ENCODE results near the gene RPP30.
"Not testable (repeated sequence)": the region's sequence is repeated elsewhere in the genome, so short reads cannot be mapped to it uniquely, and the experiment has no call there.

RPP30 gene

DNA sequence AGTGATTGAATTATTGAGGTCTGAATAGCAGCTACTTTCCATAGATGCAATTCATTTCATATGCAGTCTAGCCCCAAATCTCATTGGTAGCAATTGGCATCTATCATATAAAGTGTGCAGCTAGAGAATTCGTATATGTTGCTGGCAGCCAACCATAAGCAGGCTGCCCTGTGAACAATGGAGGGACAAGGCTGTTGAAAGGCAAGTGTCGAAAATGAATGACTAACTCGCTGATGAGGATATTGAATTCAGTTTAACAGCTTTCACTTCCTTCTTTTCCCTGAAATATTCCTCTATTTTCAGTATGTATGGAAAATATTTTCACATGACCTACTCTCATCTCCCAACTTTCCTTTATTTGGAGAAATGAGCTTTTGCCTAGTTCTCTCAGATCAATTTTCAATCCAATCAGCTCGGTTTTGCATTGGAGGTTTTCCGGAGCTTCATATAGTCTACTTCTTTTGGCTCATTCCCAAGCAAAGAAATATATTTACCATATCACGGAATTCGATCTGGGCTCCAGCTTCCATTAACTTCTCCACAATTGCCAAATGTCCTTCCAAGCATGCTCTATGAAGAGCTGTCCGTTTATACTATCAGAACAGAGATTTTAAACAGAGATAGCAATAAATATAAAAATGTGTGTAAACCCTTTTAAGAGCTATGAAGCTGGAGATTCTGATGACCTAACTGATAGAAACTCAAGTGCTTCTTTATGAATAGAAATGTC is 45.6 kb downstream of the RPP30 start:
- no peak for DNase-seq (ENCODE audit: low spot score)

DNA sequence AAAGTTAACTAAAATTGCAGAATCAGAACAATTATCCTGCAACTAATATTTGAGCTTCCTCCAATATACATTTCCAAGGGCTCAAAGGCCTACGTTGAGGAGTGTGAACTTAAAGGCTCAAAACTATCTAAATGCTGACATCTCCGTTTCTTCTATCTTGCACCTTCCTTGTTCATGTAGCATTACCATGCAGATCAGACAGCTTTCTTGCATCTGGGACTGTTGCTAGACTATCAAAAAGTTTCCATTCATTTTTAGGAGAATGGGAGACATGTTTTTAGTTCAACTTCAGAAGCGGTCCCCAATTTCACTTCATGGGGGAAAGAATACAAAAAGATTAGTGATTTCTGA is 46.2 kb downstream of the RPP30 start:
- DNase-seq (ENCODE audit: low spot score) = no peak

DNA sequence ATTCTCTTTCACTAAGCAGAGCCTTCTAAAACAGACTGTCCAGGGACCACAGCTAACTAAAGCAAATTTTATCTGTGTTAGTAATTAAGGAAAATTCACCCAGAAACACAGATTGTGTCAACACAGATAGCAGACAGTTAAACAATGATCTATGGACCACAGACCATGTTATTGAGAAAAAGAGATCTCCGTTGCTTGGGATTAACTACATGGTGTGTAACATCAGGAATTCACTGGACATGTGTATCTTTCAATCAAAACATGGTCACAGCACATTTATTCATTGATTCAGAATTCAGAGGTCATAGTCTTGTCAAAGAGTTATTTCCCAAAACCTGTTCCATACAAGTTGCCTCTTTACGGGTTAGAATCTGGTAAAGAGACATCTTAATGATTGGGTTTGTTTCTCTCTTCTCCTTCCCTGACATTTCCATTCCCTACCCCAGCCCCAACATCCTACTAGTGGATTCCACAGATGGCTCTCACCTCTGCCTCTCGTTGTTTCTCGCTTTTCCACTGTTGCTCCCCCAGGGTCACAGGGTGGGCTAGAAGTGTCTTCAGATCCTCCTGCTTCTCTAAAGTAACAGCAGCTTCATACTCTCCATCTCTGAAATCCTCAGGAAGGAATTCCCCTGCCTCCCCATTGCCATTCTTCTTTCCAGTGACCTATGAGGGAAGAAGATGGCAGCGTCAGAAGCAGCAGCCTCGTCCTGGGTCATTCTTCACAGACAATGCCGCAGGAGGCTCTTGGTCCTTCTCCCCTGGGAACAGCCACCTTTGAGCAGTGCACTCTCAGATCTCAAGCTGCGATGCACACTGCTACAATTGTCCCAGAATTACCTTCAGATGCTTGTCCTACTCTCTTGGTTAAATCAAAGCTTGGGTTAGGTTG is 48.2 kb downstream of the RPP30 start:
- no peak for DNase-seq (ENCODE audit: low spot score)

DNA sequence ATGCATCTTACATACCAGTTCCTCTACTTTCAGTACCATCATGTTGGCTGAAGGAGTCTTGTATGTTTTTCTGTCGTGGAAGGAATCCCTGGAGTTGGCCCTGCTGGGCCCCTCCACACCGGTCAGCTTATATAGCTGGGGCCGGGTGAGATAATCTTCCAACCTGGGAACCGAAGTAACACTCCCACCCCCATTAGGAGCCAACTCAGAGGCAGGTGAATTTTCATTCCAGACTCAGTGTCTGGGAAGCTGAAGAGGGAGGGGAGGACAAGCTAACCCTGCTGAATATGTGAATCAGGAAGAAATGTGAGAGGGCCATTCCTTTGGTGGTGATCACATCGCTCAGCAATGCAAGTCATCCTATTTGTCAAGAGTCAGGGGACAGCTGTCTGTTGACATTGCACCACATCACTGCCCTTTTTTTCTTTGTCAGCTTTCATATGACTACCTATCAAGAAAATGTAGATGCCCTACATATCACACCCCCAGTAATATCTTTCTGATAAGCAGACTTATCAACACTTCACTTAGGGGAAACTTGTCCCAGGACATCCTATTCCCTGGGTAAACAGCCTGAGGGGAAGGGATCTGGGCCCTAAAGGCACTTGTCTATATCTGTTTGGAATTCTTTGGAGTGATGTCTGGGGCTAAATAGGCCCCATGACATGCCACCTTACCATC is 49.4 kb downstream of the RPP30 start, which contains the start of gene ANKRD1:
Gene ANKRD1 (minus strand): TSS at position 102 of the 681 bp plus-strand sequence. CDS start 60 bp downstream, at position 42.
- DNase-seq (ENCODE audit: low spot score) = no peak

DNA sequence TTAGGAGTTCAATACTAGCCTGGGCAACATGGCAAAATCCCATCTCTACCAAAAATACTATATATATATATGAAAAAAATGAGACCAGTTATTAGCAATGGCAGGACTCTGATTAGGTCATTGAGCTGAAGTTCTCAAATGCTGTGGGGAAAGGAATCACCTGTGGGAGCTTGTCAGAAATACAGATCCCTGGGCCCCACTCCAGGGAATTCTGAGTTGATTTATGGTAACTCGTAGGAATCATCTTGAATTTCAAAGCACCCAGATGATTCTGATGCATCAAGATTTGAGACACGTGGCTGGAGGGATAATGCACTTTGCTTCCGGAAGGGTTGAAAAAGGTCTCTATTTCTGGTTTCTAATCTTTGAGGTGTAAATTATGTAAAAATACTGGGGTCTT is 50.1 kb downstream of the RPP30 start:
- DNase-seq (ENCODE audit: low spot score) = no peak

DNA sequence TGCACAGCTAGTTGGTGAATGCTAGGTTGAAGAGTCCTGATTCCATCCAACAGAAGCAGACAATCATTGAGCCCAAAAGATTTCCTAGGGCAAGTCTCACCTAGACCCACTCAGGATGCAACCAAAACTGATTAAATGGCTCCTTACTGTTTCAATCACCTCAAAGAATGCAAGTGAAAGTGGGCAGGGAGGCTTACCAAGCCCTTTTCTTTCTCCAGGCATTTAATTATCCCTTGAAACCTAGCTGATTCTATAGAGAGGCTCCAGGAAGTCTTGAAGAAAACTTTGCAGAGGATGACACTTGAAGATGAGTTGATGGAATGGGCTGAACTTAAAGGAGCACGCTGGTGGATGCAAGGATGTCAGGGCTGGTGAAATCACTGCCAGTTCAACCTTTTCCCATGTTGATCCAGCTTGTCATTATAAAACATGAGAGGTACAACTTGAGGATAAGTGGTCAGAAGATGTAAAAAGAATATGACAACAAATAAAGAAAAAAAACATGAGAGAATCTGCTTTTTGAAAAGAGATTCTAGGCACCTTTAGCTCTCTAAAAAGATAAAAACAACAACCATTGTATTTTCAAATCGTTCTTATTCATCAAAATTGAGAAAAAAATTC is 51.4 kb downstream of the RPP30 start:
- no peak for DNase-seq (ENCODE audit: low spot score)

DNA sequence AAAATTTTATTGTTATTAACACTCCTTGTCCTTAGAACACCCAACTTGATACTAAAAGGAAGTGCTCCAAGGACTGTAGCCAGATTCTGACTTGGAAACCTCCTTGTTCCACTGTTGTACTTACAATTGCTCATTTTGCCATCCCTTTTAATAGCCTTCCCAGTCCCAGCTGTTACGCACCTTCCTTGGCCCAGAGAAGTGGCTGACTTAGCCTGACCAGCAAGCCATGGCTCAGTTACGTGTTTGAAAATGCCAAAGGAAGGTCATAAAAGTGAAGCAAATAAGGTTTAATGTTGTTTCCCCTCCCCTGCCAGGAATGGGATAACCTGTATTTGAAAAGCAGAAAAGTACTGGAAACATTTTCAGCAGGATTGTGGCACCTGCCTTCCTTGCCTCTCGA is 52.8 kb downstream of the RPP30 start:
- no peak for DNase-seq (ENCODE audit: low spot score)

DNA sequence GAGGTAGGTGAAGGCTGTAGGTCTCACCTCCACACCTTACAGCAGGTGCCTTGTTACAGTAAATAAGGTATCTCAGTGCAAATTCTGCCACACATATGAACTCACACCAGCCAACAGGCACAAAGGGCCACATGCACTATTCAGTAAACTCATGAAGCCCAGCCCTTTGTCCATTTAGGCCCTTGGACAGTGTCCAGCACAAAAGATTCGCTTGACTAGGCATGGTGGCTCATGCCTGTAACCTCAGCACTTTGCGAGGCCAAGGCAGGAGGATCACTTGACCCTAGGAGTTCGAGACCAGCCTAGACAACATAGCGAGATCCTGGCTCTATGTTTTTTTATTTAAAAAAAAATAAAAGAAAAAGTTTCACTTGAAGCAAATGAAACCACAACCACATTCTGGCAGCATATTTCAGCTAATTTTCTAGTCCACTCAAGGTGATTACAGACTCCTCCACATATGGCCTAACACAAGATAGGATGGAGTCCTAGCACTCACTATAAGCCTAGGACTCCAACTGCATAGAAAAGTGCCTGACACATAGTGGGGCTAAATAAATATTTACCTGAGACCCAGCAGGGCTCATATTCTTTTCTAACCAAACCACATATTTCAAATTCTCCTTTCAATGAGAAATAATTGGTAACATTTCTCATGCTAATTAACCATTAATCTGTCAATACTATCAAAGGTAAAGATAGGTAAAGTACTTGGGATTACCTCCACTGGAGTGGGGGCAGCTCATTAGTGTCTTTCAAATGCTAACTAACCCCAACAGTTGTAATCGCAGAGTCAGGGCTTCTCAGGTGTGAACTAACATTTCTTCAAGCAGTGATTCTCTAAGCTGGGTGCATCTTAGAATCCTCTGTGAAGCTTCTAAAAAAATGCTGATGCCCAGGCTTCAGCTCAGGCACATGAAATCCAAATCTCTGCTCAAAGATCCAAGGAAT is 53.6 kb downstream of the RPP30 start:
- no peak for DNase-seq (ENCODE audit: low spot score)

DNA sequence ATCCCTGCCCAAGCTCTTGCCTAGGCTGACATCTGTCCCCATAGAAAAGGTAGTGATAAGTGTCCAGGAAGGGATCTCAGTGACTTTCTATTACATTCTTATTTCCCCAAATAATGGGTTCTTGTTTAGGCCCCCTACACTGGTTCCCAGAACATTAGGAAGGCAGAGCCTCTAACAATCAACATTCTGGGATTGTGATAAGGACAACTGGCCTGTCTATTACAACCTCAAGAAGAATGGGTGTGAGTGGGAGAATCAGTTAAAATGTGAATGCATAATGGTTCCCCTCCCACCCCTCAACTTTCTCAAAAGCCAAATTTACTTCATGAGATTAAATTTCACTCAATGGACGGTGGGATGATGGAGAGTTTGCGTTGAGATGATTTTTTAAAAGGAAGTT is 55.5 kb downstream of the RPP30 start:
- no peak for DNase-seq (ENCODE audit: low spot score)

DNA sequence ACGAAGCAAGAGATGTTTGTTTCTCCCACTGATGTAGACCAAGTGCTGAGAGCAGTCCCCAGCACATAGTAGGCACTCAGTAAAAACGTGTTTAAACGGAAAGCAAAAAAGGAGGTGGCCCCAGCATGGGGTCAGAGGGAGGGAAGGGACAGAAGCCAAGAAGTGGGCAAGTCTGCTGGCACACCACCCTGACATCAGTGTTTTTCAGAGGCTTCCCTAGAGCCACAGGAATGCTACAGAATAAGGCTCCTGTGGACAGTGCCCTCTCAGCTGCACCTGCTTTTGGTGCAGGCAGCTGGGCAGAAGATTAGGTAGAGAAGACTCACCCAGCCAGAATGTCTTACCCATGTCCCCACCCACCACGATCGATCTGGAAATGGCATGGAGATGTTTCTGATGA is 57.4 kb downstream of the RPP30 start:
- DNase-seq (ENCODE audit: low spot score) = no peak

DNA sequence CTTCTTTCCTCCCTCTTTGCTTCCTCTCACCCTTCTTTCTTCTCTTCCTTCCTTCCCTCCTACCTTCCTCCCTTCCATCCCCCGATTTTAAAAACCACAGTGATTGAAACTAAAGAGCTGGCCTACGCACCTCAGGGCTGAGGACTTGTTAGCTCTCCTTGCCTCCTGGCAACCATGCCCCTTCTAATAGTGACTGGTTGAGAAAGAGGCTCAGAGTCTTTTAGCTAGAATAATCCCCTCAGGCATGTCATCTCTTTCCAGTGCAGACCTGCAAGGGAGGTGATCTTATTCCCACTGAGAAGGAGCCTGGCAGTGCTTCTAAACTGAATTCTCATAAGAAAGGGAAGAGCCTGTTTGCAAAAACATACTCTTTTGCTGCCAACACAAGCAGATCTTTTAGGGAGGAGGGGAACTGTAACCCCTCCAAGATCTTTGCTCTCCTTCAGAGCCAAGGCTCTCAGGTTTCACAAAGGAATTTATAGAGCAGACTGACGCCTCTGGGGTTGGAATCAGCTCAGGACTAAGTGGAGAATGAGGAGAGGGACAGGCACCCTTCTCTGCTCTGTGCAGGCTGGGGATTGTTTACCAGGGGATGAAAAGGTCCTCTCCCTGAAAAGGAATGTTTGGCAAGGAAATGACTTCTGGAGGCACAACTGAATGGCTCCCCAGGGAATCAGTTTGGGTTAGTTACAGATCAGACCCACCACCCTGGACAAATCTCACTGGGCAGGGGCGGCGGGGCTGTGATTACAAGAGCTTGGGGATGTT is 58.5 kb downstream of the RPP30 start:
- no peak for DNase-seq (ENCODE audit: low spot score)

DNA sequence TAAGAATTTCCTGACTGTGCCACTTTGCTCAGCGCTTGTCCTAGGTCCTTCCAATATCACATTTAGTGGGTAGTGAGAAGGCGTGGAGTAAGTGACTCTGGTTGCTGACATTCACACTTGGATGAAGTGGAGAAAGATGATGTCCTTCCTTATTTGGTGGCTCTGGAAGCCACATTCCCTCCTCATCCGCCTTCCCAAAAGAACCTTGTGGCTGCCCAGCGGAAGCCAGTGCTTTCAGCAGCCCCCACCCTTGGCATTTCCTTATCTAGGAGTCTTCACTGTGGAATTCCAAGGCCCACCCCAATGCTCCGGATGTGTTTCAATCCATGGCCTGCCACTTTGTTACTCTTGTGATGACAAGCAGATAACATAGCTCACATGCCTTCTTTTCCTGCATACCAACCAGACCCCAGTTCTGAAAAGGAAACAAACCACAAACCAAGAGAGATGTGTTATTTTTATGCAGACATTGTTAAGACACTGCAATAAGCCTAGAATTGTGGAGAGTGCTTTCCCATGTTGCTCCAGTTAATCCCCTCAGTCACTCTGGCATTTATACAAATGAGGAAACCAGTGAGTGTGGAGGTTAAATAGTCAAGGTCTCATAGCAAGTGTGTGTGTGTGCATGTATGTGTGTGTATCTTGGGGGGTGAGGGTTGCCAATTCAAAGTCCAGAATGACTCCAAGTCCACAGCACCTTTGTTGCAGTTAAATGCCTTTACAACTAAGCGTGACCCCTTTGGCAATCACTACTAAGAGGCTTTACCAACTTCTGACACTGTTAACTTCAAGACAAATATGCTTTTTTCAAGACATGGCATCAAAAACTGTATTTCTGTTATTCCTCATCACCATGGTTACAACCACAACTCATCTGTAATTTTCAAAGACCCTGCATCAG is 59.4 kb downstream of the RPP30 start:
- no peak for DNase-seq (ENCODE audit: low spot score)

DNA sequence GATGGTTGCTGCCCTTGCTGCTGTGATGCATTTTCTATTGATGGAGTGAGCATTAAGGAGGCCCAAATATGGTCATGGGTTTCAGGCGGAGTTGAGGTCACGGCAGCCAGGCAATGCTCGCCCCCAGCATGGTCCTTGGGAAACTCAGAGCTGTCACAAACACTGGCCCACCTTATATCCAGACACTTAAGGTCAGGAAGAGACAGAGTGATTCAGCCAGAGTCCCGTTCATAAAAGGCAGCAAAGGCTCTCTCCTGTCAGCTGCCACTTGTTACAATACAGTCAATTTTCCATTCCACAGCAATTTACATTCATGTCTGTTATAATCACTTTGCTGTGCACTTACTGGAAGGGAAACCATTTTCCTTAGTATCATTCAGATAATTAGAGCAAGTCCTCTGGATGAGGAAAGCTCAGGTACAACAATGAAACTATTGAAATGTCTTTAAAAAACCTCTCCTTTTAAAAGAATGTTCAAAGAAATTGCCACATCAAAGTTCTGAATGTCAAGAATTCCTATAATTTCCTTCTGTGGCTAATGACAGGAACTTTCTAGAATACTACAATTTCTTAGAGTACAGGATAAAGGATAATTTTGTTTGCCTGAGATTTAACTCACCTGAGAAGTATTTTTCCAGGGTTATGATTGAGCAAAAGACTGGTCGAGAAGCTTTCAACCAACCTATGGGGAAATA is 64.0 kb downstream of the RPP30 start:
- DNase-seq (ENCODE audit: low spot score) = no peak

DNA sequence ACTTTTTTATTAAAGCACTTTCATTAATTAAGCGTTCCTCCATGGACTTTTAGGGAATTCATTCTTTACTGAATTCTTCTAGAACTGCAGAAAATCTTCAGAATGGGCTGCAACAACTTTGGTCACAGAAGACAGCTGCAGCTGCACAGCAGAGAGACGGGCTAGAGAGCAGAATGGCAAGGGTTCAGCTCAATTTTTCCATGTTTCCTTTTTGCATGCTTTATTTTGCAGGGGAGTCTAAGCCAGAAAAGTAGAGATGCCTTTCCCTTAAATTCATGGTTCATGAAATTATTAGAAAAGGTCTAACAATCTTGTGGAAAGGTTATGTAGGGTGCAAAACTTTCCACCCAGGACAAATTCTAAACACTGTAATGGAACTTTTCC is 64.5 kb downstream of the RPP30 start:
- DNase-seq (ENCODE audit: low spot score) = no peak

DNA sequence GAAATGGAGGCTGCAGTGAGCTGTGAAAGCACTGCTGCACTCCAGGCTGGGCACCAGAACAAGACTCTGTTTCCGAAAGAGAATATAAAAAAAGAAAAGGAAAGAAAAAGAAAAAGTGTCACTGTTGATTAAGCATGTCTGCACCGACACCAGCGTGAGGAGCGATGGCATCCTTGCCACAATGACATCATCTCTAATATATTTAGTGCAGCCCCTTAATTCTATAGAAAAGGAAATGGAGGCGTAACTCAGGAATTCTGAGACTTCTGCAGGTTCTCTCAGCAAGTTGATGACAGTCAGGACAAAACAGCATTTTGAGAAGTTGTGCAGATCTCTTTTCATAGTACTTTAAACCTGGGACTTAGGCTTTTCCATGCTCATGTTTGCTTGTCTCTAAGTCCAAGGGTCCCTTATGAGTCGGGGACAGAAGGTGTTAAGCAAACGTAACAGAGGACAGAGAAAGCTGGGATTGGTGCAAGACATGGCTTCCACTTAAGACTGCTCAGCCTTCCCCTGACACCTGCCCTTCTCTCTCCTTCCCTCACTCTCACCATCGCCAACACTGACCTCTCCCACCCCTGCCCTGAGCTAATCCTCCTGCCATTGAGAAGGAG is 66.0 kb downstream of the RPP30 start:
- no peak for DNase-seq (ENCODE audit: low spot score)

DNA sequence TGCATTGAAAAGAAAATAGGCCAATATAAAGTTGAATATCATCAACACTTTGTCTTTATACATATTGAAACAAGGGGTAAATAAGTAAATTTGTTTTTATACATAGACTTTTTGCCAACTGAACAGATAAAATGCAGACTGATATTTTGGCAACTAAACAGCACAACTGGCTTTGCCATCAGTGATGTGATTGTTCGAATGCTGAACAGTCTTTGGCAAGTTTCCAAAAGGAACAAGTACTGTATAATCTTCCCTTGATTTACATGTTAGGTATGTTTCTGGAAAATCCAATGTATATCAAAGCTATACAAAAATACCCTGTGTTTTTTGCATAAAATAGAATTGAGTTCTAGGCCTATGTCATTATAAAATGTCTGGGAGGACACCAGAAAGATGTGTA is 67.3 kb downstream of the RPP30 start:
- no peak for DNase-seq (ENCODE audit: low spot score)

DNA sequence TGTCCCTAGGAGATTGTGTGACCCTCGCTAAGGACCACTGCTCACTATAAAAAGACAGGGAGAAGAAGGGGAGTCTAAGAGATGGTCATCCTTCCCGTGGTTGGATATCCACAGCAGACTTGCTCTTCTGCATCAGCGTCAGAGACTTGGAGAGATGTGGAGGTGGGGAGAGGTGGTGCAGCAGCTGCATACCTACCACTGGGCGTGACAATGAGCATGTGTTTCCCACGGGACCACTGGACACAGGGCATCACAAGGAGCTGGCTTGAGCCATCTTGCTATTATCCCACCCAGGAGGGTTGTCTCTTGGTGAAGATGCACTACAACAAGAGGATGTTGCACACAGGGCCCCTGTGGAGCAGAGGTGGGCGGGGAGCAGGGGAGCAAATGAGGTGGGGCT is 67.9 kb downstream of the RPP30 start:
- DNase-seq (ENCODE audit: low spot score) = no peak

DNA sequence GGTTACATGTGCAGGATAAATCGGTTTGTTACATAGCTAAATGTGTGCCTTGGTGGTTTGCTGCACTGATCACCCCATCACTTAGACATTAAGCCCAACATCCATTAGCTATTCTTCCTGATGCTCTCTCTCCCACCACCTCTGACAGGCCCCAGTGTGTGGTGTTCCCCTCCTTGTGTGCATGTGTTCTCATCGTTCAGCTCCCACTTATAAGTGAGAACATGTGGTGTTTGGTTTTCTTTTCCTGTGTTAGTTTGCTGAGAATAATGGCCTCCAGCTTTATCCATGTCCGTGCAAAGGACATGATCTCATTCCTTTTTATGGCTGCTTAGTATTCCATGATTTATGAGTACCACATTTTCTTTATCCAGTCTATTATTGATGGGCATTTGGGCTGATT is 71.2 kb downstream of the RPP30 start:
- not testable (repeated sequence) for DNase-seq (ENCODE audit: low spot score)

All from CD4-positive, alpha-beta T cell treated with Interleukin-2 at 100 ng/mL for 4 hours (primary cell).